H54 (cell line): Measurements from ENCODE around the gene CHRNB4.

Experiments
- DNase-seq: peaks from one replicate; pipeline ENCODE4 v3.0.0; 2011; ENCODE audit warnings: low spot score, mixed read lengths; ENCODE audit not compliant: insufficient read length
- FAIRE-seq: peaks from 3 replicates; lab custom pipeline; 2011; peaks lifted over from hg19 to GRCh38; lab: Jason Lieb, UNC
- POLR2A ChIP-seq: IDR thresholded peaks from 2 replicates; pipeline ENCODE4 v1.6.1; 2011; ENCODE audit warnings: low read depth, mild to moderate bottlenecking, low read length

The CHRNB4 gene

DNA sequence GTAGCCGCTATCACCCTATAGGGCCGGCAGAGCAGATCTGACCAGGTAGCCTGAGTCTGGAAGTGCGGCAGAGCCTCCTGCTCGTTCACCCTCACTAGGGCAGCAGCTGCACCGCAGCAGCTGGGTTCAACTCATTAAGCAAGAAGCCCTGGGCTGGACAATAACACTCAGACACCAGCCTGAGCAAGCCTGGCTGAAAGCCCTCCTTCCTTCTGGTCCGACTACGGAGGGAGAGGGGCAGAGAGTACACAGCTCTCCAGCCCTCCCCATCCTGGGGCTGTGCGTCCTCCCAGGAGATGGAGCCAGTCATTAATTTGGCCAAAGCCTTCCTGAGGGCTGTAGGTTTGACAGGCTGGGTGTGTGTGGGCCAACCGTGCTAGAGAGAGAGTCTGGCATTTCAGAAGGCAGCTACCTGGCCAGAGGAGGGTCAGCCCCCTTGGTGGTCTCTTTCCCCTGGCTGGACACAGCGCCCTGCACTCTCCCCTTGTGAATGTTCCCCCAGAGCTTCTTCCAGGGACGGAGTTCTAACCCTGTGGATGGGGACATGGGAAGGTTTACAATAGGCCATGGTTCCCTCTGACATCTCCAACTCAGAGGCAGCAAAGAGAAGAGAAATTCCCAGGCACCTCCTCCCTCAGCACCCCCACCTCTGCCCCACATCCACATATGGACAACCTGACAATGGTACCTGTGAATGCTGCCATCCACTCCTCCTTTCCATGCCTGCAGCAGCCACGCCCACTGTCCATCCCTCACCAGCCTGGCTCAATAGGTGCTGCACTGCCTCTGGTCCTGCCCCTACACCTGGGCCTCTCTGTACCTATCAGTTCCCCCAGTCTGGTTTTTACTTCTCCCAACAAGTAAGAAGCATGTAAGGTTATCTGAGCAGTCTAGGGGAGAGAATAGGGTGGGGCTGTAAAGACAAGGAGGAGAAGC lies 6.5 kb downstream of the CHRNB4 start:
- DNase-seq (no peak), FAIRE-seq (no peak)
- TF ChIP-seq POLR2A = no peak

DNA sequence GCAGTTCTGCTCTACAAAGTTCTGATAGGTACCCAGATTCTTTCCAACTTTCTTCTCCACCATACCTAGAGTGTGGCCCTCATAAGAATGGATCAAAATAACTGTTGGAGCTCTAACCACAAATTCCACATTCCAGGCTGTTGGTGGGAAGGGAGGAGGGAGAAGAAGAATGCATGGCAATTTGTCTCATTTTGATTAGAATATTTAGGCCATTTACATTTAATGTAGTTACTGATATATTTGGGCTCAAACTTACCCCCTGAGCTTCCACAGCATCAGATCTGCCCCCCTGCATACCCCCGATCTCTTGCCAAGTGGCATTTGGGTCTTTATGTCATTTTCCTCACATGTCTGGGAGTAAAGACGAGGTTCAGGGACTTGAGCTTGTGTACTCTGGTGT lies 7.7 kb downstream of the CHRNB4 start:
- DNase-seq (no peak), FAIRE-seq (no peak)
- TF ChIP-seq POLR2A = no peak

DNA sequence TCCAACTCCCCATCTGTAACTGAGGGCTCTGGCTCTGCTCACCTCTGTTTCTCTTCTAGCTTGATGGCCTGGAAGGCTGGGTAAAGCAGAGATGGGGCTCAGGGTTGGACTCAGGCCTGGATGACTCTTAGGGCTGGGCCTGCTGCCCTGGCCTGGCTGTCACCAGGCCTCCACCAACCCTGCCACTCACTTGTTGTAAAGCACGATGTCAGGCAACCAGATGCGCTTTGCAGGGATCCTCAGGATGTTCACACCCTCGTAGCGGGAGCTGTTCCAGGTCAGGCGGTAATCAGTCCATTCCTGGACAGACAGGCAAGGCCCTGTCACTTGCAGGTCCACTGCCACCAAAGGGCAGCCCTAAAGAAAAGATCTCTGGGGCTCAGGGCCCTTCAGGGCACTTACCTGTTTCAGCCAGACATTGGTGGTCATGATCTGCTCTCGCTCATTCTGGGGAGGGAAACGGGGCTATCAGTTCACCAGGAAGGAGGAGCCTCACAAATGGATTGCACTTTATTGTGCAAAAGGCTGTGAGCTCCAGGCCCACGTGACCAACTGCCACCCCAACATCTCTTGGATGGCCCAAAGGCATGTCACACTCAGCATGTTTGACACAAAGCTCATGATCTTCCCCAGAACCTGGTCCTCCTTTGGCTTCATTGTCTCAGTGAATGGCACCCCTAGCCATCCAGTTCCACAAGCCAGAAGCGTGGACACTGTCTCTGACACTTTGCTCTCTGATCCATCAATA lies 9.9 kb downstream of the CHRNB4 start:
- FAIRE-seq (no peak), DNase-seq (no peak)
- TF ChIP-seq POLR2A = no peak

DNA sequence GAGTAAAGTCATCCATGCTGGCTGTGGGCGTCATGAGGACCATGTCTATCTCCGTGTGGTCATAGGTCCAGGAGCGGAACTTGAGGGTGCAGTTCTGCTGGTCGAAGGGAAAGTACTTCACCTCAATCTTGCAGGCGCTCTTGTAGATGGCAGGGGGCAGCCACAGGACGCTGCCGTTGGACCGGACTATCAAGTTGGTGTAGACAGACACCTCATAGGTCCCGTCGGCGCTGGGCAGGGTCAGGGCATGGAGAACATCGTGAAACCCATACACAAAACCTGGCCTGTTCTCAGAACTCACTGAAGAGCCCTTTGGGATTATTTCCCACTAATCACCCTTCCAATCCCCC lies 11.3 kb downstream of the CHRNB4 start:
- TF ChIP-seq POLR2A = no peak
- no peak for DNase-seq
- no peak for FAIRE-seq

DNA sequence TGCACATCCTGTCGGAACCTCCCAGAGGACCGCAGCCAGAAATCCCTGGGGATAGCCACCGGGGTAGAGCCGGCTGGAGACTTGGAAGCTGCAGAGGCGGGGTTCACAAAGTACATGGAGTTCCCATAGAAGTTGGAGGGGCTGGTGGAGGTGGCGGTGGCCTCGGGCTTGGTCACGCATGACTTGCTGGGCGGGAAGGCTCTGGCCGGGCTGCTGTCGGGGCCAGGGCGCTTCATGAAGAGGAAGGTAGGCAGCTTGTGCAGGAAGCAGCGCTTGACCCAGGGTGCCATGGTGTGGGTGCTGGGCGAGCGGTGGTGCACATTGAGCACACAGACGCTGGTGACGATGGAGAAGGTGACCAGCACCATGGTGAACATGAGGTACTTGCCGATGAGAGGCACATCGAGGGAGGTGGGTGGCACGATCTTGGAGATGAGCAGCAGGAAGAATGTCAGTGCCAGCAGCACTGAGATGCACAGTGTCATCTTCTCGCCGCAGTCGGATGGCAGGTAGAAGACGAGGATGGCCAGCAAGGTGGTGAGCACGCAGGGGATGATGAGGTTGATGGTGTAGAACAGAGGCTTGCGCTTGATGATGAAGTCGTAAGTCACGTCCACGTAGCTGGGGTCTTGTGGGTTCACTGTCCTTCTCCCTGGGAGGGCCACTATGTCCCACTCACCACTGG lies 11.8 kb downstream of the CHRNB4 start:
- TF ChIP-seq POLR2A = no peak
- DNase-seq = no peak
- no peak for FAIRE-seq

DNA sequence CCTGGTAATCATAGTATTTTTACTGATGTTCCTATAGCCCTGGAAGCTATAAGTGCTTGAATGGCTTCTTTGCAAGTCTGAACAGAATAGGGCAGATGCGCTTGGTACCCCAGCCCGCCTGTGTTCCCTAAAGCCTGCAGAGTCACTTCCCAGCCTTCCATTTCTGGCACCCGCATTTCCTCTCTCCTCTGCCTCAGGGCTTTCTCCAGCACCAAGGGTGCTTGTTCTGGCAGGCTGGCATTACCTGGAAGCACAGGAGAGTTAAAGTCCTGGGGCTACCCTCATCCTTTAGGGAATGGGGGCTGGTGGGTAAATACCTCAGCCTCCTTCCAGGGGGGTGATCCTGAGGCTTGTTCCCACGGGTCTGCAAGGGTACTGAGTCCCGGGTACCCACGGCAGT lies 12.8 kb downstream of the CHRNB4 start:
- DNase-seq (no peak), FAIRE-seq (no peak)
- TF ChIP-seq POLR2A = no peak

DNA sequence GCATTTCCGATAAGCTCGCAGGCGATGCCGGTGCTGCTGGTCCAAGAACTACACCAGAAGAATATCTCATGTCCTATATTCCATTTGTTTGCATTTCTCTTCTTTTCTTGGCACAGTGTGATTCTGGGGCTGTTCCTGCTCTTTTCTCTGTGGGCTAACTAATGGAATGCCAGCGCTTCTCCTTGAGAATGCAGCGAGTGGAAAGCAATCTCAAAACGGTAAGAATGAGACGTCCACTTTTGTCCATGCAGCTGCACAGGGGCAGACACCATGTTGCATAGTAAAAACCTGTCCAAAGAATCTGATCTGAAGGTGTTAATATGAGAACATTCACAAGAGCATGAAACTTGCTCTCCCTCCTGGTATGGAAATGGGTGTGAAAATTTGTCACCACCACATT lies 13.7 kb downstream of the CHRNB4 start:
- FAIRE-seq (no peak), DNase-seq (no peak)
- no peak for TF ChIP-seq POLR2A

DNA sequence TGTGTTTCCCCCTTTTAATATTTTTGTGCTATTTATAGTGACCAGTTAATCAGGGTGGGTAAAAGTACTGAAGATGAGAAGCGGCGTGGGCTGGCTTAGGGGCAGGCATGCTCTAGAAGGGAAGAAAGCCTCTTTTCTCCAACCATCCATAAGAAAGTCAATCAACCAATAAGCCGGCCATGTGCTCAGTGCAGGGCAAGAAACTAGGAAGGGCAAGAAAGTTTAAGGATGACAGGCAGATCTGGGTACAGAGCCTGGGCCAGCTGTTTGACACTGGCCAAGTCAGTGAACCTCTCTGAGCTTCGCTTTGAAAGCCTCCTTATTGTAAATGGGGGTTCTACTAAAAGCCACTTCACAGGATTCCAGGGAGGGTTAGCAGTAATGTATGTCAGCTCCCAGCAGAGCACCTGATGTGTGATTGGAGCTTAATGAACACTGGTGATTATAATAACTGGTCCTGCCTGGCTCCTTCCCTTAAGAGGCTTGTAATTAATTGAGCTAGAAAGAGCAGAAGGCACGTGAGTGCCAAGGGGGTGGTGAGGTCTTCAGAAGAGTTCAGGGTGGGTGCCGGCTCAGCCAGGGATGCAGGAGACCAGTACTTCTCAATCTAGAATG lies 14.5 kb downstream of the CHRNB4 start:
- no peak for FAIRE-seq
- no peak for DNase-seq
- no peak for TF ChIP-seq POLR2A

DNA sequence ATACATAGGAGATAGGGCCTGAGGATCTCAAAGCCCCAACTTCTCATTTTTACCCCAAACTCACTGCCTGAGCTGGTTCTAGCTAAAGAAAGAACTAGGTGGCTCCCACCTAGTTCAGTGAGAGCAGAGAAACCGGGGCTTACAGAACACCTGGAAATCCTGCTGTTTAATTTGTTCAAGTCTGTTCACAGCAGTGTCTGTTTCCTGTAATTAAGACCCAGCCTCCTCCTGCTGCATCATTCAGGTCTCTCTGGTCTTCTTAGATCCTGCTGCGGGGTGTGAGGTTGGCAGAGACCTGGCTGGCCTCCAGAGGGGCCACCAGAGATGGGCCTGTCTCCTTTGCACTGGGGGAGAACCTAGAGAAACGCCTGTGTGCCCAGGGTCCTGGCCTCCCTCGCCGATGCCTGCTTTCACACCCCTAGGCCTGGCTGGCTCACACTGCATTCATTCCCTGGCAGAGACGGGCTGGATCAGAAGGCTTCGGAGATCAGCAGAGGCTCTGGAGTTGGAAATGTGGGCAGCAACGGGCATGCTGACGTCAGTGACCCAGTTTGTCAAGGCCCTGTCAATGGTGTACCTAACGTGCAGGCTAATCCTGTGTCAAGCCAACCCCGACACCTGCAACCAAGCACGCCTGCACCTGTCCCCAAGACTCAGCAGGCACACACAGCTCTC lies 15.3 kb downstream of the CHRNB4 start:
- FAIRE-seq = no peak
- no peak for TF ChIP-seq POLR2A
- no peak for DNase-seq

DNA sequence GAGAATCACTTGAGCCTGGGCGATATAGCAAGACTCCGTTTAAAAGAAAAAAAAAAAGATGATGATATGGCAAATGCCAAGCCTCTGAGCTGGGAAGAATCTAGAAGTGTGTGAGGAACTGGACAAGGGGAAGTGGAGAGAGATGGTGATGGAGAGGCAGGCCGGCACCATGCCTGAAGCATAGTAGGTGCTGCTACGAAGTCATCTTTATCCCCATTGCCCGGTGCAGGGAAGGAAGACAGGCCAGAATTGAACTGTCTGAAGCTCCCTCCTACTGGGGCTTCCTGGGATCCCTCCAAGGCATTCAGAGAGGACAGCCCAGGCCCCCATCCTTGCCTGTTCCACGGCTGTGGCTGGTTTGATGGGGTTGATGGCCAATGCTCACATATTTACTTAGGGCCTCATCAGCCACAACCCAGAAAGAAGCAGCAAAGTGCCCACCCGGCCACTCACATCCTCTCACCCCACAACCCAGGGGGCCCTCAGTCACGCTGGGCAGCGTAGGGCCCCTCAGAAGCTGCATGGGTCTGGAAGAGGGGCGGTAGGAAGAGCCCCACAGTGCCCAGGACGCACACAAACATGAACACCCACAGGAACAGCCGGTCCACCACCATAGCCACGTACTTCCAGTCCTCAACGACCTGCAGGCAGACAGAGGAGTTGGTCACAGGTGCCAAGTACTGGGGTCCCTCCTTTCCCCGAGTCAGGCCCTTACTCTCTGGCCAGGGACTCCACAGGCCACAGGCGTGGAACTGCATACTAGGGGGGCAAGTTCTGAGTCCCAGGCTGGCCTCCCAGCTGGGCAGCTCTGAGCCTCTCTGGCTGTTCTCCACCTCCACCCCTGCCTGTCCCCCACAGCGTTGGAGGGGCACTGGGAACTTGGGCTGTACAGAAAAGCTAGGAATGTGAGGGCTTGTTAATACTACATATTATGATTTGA lies 16.1 kb downstream of the CHRNB4 start:
- TF ChIP-seq POLR2A = no peak
- FAIRE-seq = no peak
- no peak for DNase-seq

DNA sequence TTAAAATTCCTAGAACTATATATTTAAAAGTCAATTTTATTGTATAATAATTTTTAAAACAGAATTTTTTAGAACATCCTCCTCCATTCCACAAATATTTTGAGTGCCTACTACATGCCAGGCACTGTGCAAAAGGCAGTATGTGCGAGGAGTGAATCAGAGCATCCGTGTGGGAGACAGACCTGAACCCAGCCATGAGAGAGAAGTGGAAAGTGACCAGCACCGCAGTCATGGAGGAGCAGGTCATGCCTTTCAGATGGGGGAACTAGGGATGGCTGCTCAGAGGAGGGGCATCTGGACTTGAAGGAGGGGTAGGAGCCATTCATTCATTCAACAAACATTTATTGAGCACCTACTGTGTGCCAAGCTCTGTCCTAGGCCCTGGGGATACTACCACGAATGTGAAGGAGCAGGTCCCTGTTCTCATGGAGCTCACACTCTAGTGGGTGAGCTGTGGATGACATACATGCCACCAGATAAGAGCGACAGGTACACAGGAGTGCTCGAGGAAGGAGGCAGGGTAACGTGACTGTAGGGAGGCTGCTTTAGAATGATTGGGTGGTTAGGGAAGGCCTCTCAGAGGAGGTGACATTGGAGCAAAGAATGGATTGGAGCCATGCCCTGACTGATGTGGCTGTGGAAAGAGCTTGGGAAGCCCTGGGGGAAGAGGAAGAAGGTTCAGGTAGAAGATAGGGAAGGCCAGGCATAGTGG lies 17.1 kb downstream of the CHRNB4 start:
- DNase-seq = no peak
- FAIRE-seq = no peak
- TF ChIP-seq POLR2A = no peak
